H1 (cell line): ENCODE results near the gene C3orf52. TPM values are rescaled to one million over a fixed set of nuclear protein-coding genes. Genes with fewer than 3 reads are reported as not detected.

Experiments
- ASH2L ChIP-seq: fragments of 200-600, 300-600 bp; sonication (generic); IDR thresholded peaks from one replicate; pipeline ENCODE4 v1.7.1; 2017; ENCODE audit warnings: low read length
- CHD2 ChIP-seq: IDR thresholded peaks from 2 replicates; pipeline ENCODE4 v1.6.1; 2012; ENCODE audit warnings: low read length, improper control_type of control experiment
- CTBP2 ChIP-seq: IDR thresholded peaks from 2 replicates; pipeline ENCODE4 v1.7.0; 2011; ENCODE audit warnings: borderline replicate concordance, mild to moderate bottlenecking, moderate library complexity, mixed read lengths, low read length; ENCODE audit not compliant: insufficient read depth, insufficient read length
- HDAC2 ChIP-seq, 2 experiments: fragments of 300-600 bp in 1 of 2; sonication (generic) in 1 of 2; IDR thresholded peaks; 2 replicates each; pipeline ENCODE4 v1.6.1; 2011 to 2012; ENCODE audit warnings: low read depth in 2 of 2, low read length in 2 of 2, mild to moderate bottlenecking in 2 of 2, moderate library complexity in 2 of 2, borderline replicate concordance in 1 of 2, inconsistent platforms in 1 of 2
- KDM1A ChIP-seq: fragments of 200-600, 300-600 bp; sonication (generic); IDR thresholded peaks from 2 replicates; pipeline ENCODE4 v1.7.1; 2016; ENCODE audit warnings: mild to moderate bottlenecking, low read length, borderline replicate concordance
- RBBP5 ChIP-seq: IDR thresholded peaks from 2 replicates; pipeline ENCODE4 v1.7.1; 2012; ENCODE audit warnings: low read depth, mild to moderate bottlenecking, inconsistent platforms, low read length, moderate library complexity, borderline replicate concordance
- SP2 ChIP-seq: IDR thresholded peaks from 2 replicates; pipeline ENCODE4 v1.6.1; 2012; ENCODE audit warnings: mild to moderate bottlenecking, low read length, inconsistent platforms
- TBP ChIP-seq: IDR thresholded peaks from 2 replicates; pipeline ENCODE4 v1.6.1; 2011; ENCODE audit warnings: low read depth, low read length, improper control_type of control experiment
- TEAD4 ChIP-seq: IDR thresholded peaks from 2 replicates; pipeline ENCODE4 v1.6.1; 2012; ENCODE audit warnings: low read depth, low read length, inconsistent platforms, mixed read lengths
- polyA plus RNA-seq, 7 experiments: library from polyadenylated mRNA; depleted of rRNA in 3 of 7; stranded (reverse) in 5 of 7; unstranded in 2 of 7; fragments of >200 nt in 5 of 7; fragments of 200-250 nt in 2 of 7; gene quantifications; 1 replicate in 5 of 7; 2 replicates in 1 of 7; 4 replicates in 1 of 7; pipeline versions ENCODE4 v1.2.1 to v1.2.3, GENCODE V29; 2011 to 2013; ENCODE audit warnings: missing spikeins in 2 of 7, mixed read lengths in 2 of 7
- total RNA-seq: library from RNA; stranded (reverse); fragmentation: NEBNext Ultra II Directional; extraction: Animal tissue kit (Norgen Biotek cat#: 25700); gene quantifications from 2 replicates; pipeline ENCODE4 v1.2.1, GENCODE V29; 2021

The C3orf52 gene
- total and polyA plus RNA-seq, 2 of the 8 experiments (the other 6 are each of a cell fraction or from before 2014, with no cell fraction given): 9.7 to 13.1 TPM

- no peak for TF ChIP-seq CTBP2
- TF ChIP-seq HDAC2 (IDR thresholded peaks at IDR 0.05; ENCODE audit: borderline replicate concordance in 1 of 2, low read depth in 2 of 2, low read length in 2 of 2): no peak
- TF ChIP-seq KDM1A: no peak
- TF ChIP-seq TEAD4: no peak
- no peak for TF ChIP-seq CHD2
- no peak for TF ChIP-seq SP2
- no peak for TF ChIP-seq ASH2L
- no peak for TF ChIP-seq RBBP5
- TF ChIP-seq TBP: no peak
Observed at GRCh38 chr3:112088944-112089343, 2.8 kb downstream of the C3orf52 start (continued).
